Activated naive CD4-positive, alpha-beta T cell treated with anti-CD3 and anti-CD28 coated beads, Interleukin-2, amount 50 U/mL, for 16 hours (primary cell): ENCODE results near the gene INO80B.
A peak's percentile ranks its signal among the peaks of the same experiment; 100 is the strongest.
"Not testable (repeated sequence)": the region's sequence is repeated elsewhere in the genome, so short reads cannot be mapped to it uniquely, and the experiment has no call there.

Source experiments
- DNase-seq: peaks from one replicate; pipeline ENCODE4 v3.0.0-alpha.2; 2020

INO80B gene

GRCh38 chr2:74450570-74451190 is 4.2 kb upstream of the INO80B start:
- no peak for DNase-seq

DNA sequence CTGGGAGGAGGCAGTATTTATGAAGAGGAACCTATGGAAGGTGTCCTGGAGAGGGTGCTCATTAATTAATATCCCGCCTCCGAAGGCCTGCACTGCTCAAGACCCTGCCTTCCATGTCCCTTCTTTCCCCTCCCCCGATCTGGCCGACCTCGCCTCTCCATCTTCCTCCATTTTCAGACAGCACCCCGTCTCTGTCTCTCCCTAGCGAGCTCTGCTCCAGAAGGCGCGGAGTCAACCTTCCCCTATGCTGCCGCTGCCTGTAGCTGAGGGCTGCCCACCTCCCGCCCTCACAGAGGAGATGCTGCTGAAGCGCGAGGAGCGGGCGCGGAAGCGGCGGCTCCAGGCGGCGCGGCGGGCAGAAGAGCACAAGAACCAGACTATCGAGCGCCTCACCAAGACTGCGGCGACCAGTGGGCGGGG is 2.3 kb downstream of the INO80B start:
- DNase-seq = no peak

GRCh38 chr2:74457549-74458131 is 2.8 kb downstream of the INO80B start:
- DNase-seq = peak; percentile 83

DNA sequence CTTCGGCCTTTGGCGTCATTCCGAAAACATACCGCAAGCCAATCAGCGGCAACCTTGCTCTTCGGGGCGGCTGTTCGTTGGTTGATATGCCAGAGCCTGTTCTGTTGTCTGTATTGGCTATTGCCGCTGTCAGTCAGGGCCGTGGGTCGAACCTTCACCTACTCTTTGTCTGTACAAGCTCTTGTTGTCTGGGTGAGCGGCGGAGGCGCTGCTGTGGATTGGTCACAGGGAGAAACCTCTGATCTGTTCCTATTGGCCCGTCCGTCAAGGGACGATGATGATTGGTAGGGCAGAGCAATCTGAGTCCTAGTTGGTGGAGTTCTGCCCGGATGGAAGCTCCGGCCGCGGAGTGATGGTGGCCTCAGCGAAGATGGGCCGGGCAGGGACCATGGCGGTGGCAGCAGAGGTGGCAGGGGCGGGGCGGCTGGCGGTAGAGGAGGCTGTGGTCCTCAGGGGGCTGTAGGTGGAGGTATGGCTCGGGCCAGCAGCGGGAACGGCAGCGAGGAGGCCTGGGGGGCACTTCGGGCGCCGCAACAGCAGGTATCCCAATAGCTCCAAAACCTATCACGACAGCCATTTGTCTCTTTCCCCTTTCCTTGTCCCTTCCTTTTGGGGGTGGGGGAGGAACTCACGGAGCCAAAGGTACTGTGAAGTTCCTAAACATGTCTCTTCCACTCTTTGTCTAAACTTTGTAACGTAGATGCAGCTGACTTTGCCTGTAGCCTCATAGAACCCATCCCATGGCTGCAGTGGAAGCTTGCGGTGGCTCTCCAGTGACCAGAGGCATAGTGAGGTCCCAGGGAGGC is 3.4 kb downstream of the INO80B start, which contains the start of gene WBP1:
Gene WBP1, plus strand, starts transcription at position 307 of the 806 bp plus-strand sequence. Its CDS starts 165 bp downstream, at position 472.
- DNase-seq = peak; percentile 98

- DNase-seq = no peak
Observed at GRCh38 chr2:74458938-74459363, 4.1 kb downstream of the INO80B start.

DNA sequence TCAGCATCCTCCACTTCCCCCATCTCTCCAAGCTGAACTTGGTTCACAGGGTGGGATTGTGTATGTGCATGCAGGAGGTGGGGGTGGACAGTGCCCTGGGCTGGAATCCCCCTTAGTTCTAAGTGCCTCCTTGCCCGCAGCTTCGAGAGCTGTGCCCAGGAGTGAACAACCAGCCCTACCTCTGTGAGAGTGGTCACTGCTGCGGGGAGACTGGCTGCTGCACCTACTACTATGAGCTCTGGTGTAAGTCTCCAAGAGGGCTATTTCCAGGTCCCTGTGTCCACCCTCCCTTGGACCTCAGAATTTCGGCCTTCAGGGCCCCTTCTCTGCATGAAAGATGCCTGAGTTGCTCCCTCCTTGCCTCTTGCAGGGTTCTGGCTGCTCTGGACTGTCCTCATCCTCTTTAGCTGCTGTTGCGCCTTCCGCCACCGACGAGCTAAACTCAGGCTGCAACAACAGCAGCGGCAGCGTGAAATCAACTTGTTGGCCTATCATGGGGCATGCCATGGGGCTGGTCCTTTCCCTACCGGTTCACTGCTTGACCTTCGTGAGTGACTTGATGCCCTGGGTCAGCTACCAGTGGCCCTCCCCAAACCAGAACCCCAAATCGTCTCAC is 4.7 kb downstream of the INO80B start:
- not testable (repeated sequence) for DNase-seq

DNA sequence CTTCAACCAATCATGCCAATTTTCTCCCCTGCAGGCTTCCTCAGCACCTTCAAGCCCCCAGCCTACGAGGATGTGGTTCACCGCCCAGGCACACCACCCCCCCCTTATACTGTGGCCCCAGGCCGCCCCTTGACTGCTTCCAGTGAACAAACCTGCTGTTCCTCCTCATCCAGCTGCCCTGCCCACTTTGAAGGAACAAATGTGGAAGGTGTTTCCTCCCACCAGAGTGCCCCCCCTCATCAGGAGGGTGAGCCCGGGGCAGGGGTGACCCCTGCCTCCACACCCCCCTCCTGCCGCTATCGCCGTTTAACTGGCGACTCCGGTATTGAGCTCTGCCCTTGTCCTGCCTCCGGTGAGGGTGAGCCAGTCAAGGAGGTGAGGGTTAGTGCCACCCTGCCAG is 5.3 kb downstream of the INO80B start:
- not testable (repeated sequence) for DNase-seq

GRCh38 chr2:74461187-74462053 is 6.5 kb downstream of the INO80B start:
- peak; percentile 30 for DNase-seq

- DNase-seq = no peak
Observed at GRCh38 chr2:74462054-74462785, 7.3 kb downstream of the INO80B start.

- DNase-seq = no peak
Observed at GRCh38 chr2:74462786-74463105, 7.9 kb downstream of the INO80B start.

DNA sequence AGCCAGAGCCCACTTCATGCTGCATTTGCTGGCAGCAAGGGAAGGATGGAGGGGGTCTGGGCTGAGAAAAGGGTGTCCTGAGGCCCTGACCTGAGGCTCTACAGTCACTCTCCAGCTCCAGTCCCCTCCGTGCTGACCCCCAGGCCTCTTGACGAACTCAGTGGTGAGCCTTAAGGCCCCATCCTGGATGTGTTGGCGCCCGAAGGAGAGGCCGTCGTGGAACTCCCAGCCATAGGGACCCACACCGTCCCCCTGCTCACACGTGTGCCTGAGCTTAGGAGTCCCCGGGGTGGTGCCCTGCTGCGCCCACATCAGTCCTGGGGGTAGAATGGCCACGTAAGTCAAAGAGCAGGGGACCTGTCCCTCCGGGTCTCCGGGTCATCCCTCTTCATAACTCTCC is 9.5 kb downstream of the INO80B start:
- DNase-seq = no peak

DNA sequence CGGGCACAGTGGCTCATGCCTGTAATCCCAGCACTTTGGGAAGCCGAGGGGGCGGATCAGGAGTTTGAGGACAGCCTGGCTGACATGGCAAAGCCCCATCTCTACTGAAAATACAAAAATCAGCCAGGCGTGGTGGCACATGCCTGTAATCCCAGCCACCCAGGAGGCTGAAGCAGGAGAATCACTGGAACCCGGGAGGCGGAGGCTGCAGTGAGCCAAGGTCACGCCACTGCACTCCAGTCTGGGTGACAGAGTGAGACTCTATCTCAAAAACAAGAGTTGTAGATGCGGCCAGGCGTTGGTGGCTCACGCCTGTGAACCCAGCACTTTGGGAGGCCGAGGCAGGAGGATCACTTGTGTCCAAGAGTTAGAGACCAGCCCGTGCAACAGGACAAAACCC is 15.9 kb downstream of the INO80B start:
- DNase-seq = not testable (repeated sequence)

GRCh38 chr2:74471332-74472065 is 16.6 kb downstream of the INO80B start:
- DNase-seq = no peak

DNA sequence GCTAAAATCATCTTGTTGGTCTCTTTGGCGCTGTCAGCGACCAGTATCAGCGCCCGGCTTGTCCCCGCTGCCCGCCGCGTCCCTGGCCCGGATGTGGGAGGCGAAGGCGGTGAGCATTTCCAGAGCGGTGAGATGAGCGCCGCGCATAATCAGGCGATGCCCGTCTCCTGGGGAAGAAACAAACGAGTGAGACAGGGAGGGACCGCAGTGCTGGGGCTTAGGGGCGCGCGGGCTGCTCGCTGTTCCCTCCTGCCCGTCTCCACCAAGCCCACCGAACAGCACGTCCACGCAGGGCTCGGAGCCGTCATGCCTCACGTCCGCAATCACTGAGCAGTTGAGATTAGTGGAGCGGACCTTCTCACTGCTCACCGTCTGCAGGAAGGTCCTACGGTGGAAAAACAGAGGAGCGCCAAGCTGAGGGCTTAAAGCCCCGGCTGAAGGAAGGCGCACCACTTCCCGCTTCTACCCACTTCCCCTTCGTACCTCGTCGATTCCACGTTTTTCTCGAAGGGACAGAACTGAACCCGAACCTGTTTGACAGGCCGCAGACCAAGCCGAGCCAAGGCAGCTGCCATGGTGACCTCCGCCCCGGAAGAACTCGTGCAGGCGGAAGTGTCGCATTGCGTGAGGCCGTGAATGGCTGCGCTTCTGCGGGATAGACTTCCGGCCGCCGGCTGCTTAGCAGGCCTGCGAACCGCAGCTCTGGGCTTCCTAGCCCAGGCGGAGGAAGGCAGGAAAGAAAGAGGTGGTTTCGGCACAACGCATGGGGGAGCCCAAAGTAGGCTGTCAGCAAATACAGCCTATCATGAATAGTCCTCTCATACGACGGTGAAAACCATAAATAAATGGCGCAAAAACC is 17.4 kb downstream of the INO80B start, which contains the start of gene MRPL53:
Gene MRPL53, minus strand, starts transcription at position 595 of the 859 bp plus-strand sequence. Its CDS starts 20 bp downstream, at position 575.
- DNase-seq = peak; percentile 96

DNA sequence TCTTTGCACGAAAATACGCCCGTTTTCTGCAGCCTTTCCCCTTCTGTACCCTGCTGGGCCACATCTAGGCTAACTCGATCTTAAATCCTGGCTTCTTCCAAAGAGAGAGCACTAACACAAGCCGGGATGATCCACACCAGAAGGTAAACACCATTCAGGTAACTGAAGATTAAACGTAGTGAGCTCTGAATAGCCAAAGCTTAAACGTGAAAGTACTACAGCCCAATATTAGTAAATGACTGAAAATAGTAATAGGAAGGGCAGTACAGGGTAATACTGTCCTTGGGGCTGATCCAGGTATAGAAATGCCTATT is 18.0 kb downstream of the INO80B start:
- no peak for DNase-seq

- DNase-seq = no peak
Observed at GRCh38 chr2:74474481-74474880, 19.6 kb downstream of the INO80B start.

- DNase-seq = no peak
Observed at GRCh38 chr2:74474899-74475298, 20.0 kb downstream of the INO80B start.

DNA sequence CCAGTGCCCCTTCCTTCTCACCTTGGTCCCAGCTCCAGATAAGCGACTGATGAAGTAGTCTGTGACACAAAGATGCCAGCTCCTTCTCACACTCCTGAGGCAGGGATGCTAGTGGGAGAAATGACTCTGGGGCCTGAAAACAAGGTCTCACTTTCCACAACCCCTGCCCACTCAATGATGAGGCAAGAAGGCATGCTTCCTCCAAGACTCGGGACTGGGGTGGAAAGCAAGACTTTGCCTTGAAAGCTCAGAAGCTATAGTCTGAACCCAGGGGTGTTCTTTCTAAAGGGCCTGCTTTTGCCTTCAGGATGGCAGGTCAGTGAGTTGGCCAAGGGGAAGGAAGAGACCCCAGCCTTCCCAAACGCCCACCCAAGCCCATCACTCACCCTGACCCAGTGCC is 26.5 kb downstream of the INO80B start:
- DNase-seq = no peak

- DNase-seq = peak; percentile 61
Observed at GRCh38 chr2:74481961-74482800, 27.3 kb downstream of the INO80B start.
